Activated T-helper 2 cell treated with anti-CD3 and anti-CD28 coated beads, Interferon-gamma antibody, Interleukin-2, Interleukin-4, amounts not matched to agents 10 μg/mL and 5 μg/mL and 100 μg/mL, durations not matched to agents 14 hours and 24 hours and 36 hours (primary cell): ENCODE measurements around the gene DZANK1. TPM values are rescaled to one million over a fixed set of nuclear protein-coding genes. Genes with fewer than 3 reads are reported as not detected.
"Not testable (repeated sequence)": the region's sequence is repeated elsewhere in the genome, so short reads cannot be mapped to it uniquely, and the experiment has no call there.

Experiments used
- DNase-seq: peaks from one replicate; pipeline ENCODE4 v3.0.0; 2021; ENCODE audit warnings: low spot score
- H3K27ac Mint-ChIP-seq: one replicate; pipeline ENCODE4 v1.8.0; 2021; ENCODE audit warnings: mixed read lengths
- H3K27me3 Mint-ChIP-seq: one replicate; pipeline ENCODE4 v1.8.0; 2021; ENCODE audit warnings: low read depth, mixed read lengths
- H3K36me3 Mint-ChIP-seq: one replicate; pipeline ENCODE4 v1.8.0; 2021; ENCODE audit warnings: low read depth, mixed read lengths
- H3K4me1 Mint-ChIP-seq: one replicate; pipeline ENCODE4 v1.8.0; 2021; ENCODE audit warnings: low read depth, mixed read lengths
- H3K4me3 Mint-ChIP-seq: one replicate; pipeline ENCODE4 v1.8.0; 2021; ENCODE audit warnings: low read depth, mild to moderate bottlenecking, moderate library complexity, mixed read lengths
- H3K9me3 Mint-ChIP-seq: one replicate; pipeline ENCODE4 v1.8.0; 2021; ENCODE audit warnings: mixed read lengths
- intact Hi-C: fragments of 100-400 bp; cut with micrococcal nuclease; formaldehyde crosslinking; loops from one replicate; pipeline ENCODE4 v1.15.1; 2023
- total RNA-seq: library from RNA; stranded (reverse); gene quantifications from 2 replicates; pipeline ENCODE4 v1.2.3, GENCODE V29; 2022

The DZANK1 gene
- 1.3 TPM in 2 replicates for total RNA-seq

DNA sequence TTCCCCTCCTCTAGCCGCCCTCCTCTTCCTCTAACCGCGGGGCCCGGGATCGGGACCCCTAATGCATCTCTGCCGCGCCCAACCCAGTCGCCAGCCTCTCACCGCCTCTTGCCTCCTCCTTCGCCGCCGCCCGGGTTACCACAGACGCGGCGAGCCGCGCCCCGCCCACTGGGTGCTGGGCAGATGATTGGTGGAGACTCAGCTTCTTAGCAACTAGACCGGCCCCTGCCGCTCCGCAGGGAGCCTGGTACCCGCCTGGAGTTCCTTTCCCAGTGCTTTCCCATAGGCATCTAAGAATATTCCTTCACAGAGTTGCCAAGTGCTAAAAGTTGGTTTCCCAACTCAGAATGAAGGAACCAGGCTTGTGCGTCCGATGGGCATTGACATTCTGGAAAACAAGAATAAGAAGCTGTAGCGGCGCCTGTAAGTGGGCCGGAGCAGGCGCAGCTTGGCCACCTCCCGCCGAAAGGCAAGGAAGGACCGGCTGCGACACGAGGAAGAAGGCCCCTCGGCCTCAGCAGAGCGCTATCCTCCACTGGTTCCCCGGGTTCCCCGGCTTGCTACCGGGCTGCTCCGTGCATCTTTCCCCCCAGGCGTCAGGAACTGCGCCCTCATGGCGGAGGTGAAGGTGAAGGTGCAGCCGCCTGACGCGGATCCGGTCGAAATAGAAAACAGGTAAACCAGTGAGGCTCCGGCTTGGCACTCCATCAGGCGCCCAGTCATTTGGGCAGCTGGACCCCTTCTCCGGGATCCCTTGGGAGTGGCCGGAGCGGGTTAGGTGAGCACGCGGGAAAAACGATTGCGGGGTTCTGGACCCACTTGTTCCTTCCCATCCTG, at the start of gene DZANK1, which contains the start of gene POLR3F:
DZANK1 (minus strand) TSS at position 137 of the 837 bp plus-strand sequence. CDS start 1,672 bp downstream, outside the sequence.
POLR3F (plus strand) TSS at position 497 of the 837 bp plus-strand sequence; CDS start at position 614, 117 bp downstream.
- H3K4me1 Mint-ChIP-seq: peaks cover 19% of the 10 kb centered on the region
- no peaks in the 10 kb centered on the region for H3K9me3 Mint-ChIP-seq
- peak within 1 kb of the TSS; percentile 97 for H3K4me3 Mint-ChIP-seq
- peak; percentile 90 for DNase-seq
- intact Hi-C loops: loop anchor here (1.0 to 2.0 kb wide), 5 partner anchors 30 to 178 kb away; partner anchors contain the start of genes RBBP9, SEC23B, SMIM26 and ZNF133
- no peaks in the 10 kb centered on the region for H3K27me3 Mint-ChIP-seq
- H3K27ac Mint-ChIP-seq: peak within 1 kb of the TSS; percentile 88
- peaks cover 6% of the 10 kb centered on the region for H3K36me3 Mint-ChIP-seq

DNA sequence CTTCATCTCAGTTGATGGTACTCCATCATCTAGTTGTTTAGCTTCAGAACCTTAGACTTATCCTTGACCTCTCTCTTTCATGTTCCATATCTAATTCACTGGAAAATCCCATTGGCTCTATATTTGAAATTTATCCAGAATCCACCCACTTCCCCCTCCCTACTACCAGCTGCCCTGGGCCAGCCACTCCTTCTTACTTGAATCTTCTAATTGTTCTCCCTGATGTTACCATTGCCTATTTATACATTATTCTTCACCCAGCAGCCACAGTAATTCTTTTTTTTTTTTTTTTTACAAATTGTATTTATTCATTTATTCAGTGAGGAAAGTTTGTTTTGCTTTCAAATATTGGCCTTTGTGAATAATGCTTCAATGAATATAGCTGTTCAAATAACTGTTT, 49.1 kb upstream of the DZANK1 start:
- Mint-ChIP-seq H3K4me1 (peaks cover 19% of the 10 kb centered on the region), H3K36me3 (peaks cover 38% of the 10 kb centered on the region), H3K9me3 (no peaks in the 10 kb centered on the region), H3K4me3 (no peak overlapping the region), H3K27ac (peak overlapping the region; percentile 31), H3K27me3 (no peaks in the 10 kb centered on the region)
- DNase-seq: no peak
- intact Hi-C loops: no loop called here

DNA sequence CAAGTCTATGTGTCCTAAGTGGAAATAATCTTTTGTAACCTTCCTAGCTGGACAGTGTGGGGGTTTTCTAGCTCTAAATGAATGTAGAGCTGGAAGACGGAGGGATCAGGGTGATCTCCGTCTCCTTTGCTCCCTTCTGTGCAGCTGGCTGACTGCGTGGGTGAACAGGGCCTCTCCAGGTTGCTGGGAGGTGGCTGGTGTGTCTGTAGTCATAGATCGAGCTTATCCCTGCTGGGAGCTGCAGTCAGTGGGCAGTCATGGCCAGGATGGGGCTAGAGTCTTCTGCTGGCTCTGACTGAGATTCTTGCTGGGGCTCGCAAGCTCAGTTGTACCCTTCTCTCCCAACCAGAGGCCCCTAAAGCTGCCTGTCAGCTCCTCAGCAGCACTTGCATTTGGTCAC, 47.3 kb upstream of the DZANK1 start:
- no peaks in the 10 kb centered on the region for H3K27me3 Mint-ChIP-seq
- peaks cover 25% of the 10 kb centered on the region for H3K4me1 Mint-ChIP-seq
- H3K4me3 Mint-ChIP-seq: no peak overlapping the region
- peaks cover 56% of the 10 kb centered on the region for H3K36me3 Mint-ChIP-seq
- no peak for DNase-seq
- no peaks in the 10 kb centered on the region for H3K9me3 Mint-ChIP-seq
- intact Hi-C loops: no loop called here
- H3K27ac Mint-ChIP-seq: no peak overlapping the region

DNA sequence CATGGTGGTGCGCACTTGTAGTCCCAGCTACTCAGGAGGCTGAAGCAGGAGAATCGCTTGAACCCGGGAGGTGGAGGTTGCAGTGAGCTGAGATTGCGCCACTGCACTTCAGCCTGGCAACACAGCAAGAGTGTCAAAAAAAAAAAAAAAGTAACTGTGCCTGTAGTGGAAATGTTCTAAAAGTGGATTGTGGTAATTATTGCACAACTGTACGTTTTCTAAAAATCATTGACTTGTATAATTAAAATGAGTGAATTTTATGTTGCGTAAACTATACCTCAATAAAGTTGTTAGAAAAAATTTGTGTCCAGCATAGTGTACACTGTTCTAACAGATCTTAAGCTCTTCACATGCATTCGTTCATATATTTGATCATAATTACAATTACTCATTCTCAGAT, 46.4 kb upstream of the DZANK1 start:
- H3K4me3 Mint-ChIP-seq: no peak overlapping the region
- no peaks in the 10 kb centered on the region for H3K27me3 Mint-ChIP-seq
- no peak overlapping the region for H3K27ac Mint-ChIP-seq
- H3K4me1 Mint-ChIP-seq: peaks cover 27% of the 10 kb centered on the region
- H3K9me3 Mint-ChIP-seq: no peaks in the 10 kb centered on the region
- DNase-seq: no peak
- H3K36me3 Mint-ChIP-seq: peaks cover 64% of the 10 kb centered on the region
- intact Hi-C loops: no loop called here

DNA sequence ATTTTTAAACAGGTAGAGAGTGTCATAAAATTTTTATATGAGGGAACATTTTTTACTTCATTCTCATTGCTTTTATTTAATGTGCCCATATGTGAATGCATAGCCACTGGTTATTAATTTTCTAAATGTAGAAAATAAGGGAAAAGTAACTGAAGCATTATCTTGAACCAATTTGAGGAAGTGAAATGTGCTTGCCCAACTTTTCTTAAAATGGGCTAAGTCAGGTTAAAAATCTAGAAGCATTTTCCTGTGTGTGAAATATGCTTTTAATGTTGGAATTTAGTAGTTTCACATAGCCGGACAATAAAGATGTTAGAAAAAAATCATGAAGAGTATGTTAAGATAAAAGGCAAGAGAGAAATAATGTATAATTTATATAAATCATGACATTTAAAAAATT, 44.7 kb upstream of the DZANK1 start:
- no peaks in the 10 kb centered on the region for H3K9me3 Mint-ChIP-seq
- H3K36me3 Mint-ChIP-seq: peaks cover 70% of the 10 kb centered on the region
- H3K27ac Mint-ChIP-seq: peak overlapping the region; percentile 12
- H3K27me3 Mint-ChIP-seq: no peaks in the 10 kb centered on the region
- intact Hi-C loops: no loop called here
- no peak overlapping the region for H3K4me3 Mint-ChIP-seq
- H3K4me1 Mint-ChIP-seq: peaks cover 33% of the 10 kb centered on the region
- no peak for DNase-seq

DNA sequence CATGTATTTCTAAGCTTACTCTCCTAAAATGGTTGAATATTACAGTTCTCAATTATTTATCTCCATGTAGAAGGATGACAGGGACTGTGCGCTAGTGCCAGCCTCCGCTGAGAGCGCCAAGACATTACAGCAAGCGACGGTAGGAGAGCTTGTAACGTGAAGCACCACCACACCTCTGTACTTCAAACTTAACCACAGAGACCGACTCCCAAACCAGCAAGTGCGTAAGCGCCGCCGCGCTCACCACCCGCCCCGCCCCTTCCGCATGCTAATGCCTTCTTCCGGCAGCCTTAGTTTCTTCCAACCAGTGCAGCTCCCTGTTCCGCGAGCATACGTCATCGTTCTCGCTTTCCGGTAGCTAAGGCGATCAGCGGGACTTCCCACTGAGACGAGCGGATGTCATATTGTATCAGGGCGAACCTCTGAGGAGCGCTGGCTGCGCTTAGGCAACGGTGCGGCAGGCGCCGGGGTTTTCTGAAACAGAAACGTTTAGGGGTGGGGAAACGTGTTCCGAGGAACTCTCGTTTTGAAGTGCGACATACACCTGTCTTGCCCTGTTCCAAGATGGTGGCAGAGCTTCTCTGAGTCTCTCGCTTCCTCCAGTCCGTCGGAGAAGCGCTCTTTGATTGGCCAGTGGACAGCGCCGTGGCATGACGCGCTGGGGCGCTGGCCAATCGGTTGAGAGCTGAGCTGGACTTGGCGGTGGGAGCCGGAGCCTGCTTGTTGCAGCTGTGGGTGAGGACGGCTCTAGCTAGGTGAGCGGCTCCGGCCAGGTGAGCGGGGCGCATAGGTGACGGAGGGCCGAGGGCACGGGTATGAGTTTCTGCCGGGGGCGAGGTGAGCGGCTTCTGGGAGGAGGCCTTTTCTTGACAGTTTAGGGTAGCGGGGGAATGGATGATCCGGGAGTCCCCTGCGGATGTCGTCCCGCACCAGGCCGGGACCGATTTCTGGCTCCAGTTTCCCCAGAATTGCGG, 40.7 kb upstream of the DZANK1 start, which contains the start of gene SEC23B:
SEC23B (plus strand) TSS at position 723 of the 974 bp plus-strand sequence. CDS start 2,896 bp downstream, outside the sequence.
- peak within 1 kb of the TSS; percentile 100 for H3K4me3 Mint-ChIP-seq
- H3K27ac Mint-ChIP-seq: peak within 1 kb of the TSS; percentile 100
- intact Hi-C loops: loop anchor here (1.0 to 5.0 kb wide), 7 partner anchors 10 to 540 kb away; partner anchors contain the start of genes DZANK1, POLR3F, RBBP9 and SMIM26
- peaks cover 44% of the 10 kb centered on the region for H3K36me3 Mint-ChIP-seq
- no peaks in the 10 kb centered on the region for H3K9me3 Mint-ChIP-seq
- peak; percentile 97 for DNase-seq
- H3K27me3 Mint-ChIP-seq: no peaks in the 10 kb centered on the region
- H3K4me1 Mint-ChIP-seq: peaks cover 27% of the 10 kb centered on the region

DNA sequence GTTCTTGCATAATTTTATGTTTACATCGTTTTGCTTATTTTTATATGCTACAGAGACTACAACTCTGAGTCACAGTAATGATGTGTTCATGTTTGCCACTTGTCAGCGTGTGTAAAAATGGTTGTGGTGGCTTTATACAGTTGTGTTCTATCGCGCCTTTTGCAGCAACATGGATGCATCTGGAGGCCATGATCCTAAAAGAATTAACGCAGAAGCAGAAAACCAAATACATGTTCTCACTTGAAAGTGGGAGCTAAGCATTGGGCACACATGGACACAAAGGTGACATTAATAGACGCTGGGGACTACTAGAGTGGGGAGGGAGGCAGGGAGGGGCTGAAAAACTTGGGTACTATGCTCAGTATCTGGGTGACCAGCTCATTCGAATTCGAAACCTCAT, 39.9 kb upstream of the DZANK1 start:
- intact Hi-C loops: loop anchor here (1.0 to 5.0 kb wide), 7 partner anchors 9 to 539 kb away; partner anchors contain the start of genes DZANK1, POLR3F, RBBP9 and SMIM26
- DNase-seq: peak; percentile 16
- H3K4me3 Mint-ChIP-seq: peak overlapping the region; percentile 100
- H3K9me3 Mint-ChIP-seq: no peaks in the 10 kb centered on the region
- H3K27ac Mint-ChIP-seq: peak overlapping the region; percentile 100
- H3K36me3 Mint-ChIP-seq: peaks cover 39% of the 10 kb centered on the region
- no peaks in the 10 kb centered on the region for H3K27me3 Mint-ChIP-seq
- peaks cover 27% of the 10 kb centered on the region for H3K4me1 Mint-ChIP-seq

DNA sequence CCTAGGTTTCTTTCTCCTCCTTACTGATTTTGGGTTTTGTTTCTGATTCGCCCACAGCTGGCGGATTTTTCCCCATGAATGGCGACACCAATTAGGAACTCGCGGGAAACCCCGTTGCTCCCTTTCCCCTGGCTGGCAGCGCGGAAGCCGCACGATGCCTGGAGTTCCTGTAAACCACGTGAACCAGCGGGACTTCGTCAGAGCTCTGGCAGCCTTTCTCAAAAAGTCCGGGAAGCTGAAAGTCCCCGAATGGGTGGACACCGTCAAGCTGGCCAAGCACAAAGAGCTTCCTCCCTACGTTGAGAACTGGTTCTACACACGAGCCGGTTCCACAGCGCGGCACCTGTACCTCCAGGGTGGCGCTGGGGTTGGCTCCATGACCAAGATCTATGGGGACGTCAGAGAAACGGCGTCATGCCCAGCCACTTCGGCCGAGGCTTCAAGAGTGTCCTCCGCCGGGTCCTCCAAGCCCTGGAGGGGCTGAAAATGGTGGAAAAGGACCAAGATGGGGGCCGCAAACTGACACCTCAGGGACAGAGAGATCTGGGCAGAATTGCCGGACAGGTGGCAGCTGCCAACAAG, 37.7 kb upstream of the DZANK1 start:
- intact Hi-C loops: loop anchor here (5.0 kb wide), 1 partner anchor 92 kb away; no protein-coding TSS in a partner anchor
- H3K27me3 Mint-ChIP-seq: no peaks in the 10 kb centered on the region
- H3K27ac Mint-ChIP-seq: no peak overlapping the region
- no peaks in the 10 kb centered on the region for H3K9me3 Mint-ChIP-seq
- H3K4me3 Mint-ChIP-seq: no peak overlapping the region
- H3K4me1 Mint-ChIP-seq: peaks cover 12% of the 10 kb centered on the region
- H3K36me3 Mint-ChIP-seq: peaks cover 17% of the 10 kb centered on the region
- DNase-seq: no peak

DNA sequence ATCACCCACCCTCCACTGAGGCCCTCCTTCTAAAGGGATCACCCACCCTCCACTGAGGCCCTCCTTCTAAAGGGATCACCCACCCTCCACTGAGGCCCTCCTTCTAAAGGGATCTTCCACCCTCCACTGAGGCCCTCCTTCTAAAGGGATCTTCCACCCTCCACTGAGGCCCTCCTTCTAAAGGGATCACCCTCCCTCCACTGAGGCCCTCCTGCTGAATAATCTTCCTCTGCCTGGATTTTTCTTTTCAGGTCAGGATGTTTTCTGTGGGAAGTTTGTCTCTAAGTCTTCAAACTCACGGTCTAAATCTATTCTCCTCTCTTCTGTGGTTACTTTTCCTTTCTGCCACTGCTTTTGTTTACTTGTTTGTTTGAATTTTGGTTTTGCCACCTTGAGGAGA, 34.8 kb upstream of the DZANK1 start:
- H3K27me3 Mint-ChIP-seq, H3K9me3 Mint-ChIP-seq, H3K4me3 Mint-ChIP-seq, DNase-seq, H3K27ac Mint-ChIP-seq, intact Hi-C loops, H3K4me1 Mint-ChIP-seq, H3K36me3 Mint-ChIP-seq: not testable (repeated sequence)

DNA sequence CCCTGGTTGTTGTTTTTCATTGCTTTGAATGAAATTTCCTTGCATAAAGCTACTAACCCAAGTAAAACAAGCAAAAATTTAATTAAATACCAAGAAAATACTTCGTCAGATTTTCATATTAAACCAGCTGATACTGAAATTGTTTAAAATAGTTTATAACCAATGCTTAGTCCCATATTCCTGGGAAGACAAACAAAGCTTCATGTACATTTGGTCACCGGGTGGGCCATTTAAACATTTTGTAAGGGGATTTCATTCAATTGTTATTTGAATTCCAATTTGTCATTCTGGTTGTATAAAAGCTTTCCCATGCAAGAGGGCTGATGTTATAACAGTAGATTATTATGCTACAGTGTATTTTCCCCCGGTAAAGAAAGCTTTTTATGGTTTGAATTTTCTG, 30.8 kb upstream of the DZANK1 start:
- H3K4me3 Mint-ChIP-seq: peak overlapping the region; percentile 97
- H3K27me3 Mint-ChIP-seq: no peaks in the 10 kb centered on the region
- DNase-seq: no peak
- no peak overlapping the region for H3K27ac Mint-ChIP-seq
- peaks cover 8% of the 10 kb centered on the region for H3K36me3 Mint-ChIP-seq
- H3K9me3 Mint-ChIP-seq: no peaks in the 10 kb centered on the region
- intact Hi-C loops: loop anchor here (1.0 kb wide), 2 partner anchors 10 to 30 kb away; partner anchors contain the start of genes DZANK1, POLR3F and SEC23B
- H3K4me1 Mint-ChIP-seq: peaks cover 13% of the 10 kb centered on the region

DNA sequence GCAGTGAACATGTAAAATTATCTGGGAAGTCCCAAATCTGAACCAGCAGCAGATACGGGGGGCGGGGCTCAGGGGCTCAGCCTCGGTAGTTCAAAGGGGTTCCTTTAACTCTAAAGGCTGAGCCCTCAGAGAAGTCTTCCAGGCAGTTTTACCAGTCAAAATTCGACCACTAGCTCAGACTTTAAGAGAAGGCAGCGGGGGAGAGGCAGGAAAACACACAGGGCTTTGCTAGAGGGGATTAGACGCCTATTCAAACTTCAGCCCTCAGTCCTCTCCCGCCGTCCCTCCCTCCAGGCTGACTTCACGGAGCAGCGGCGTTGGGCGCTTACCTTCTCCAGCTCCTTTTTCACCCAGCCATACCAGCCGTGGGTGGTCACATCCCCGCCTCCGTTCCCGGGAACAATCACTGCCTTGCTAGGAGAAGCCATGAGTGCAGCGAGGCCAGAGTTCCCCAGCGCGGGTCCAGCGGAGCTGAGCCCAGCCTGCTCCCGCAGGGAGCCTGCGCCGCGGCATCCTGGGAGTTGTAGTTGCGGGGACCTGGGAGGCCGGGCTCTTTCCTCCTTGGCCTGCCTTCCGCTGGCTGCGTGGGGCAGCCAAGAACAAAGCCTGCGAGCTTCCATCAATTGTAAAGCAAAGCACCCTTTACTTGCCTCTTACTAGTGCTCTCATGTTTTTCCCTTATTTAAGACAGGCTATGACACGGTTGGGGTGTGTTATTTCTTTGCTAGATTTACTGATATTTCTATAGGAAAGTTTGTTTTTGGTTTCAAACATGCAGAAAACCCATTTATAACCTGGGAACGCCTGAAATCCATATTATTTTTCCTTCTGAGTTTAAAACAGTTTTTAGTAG, 30.1 kb upstream of the DZANK1 start, which contains the start of gene RBBP9:
RBBP9 (minus strand) TSS at position 486 of the 853 bp plus-strand sequence; CDS start at position 428, 58 bp downstream.
- H3K9me3 Mint-ChIP-seq: no peaks in the 10 kb centered on the region
- H3K4me1 Mint-ChIP-seq: peaks cover 13% of the 10 kb centered on the region
- peak within 1 kb of the TSS; percentile 97 for H3K4me3 Mint-ChIP-seq
- peak; percentile 69 for DNase-seq
- intact Hi-C loops: loop anchor here (1.0 kb wide), 2 partner anchors 10 to 30 kb away; partner anchors contain the start of genes DZANK1, POLR3F and SEC23B
- peaks cover 11% of the 10 kb centered on the region for H3K36me3 Mint-ChIP-seq
- H3K27me3 Mint-ChIP-seq: no peaks in the 10 kb centered on the region
- H3K27ac Mint-ChIP-seq: peak within 1 kb of the TSS; percentile 87
